ENCODE measurements around the gene LPP.

LPP gene

GRCh38 chr3:188671971-188672370 lies 518.0 kb downstream of the LPP start:
- DNase-seq (ENCODE audit: low read depth in 2 of 2), result no peak

- DNase-seq (ENCODE audit: low read depth in 2 of 2), result no peak
Measured at GRCh38 chr3:188672840-188673239, 518.9 kb downstream of the LPP start.

- DNase-seq (ENCODE audit: low read depth in 2 of 2), result no peak
Measured at GRCh38 chr3:188673646-188674186, 519.8 kb downstream of the LPP start.

GRCh38 chr3:188674595-188674994 lies 520.6 kb downstream of the LPP start:
- DNase-seq (ENCODE audit: low read depth in 2 of 2), result no peak

- DNase-seq (ENCODE audit: low read depth in 2 of 2), result no peak
Measured at GRCh38 chr3:188677344-188677743, 523.4 kb downstream of the LPP start.

- no peak for DNase-seq (ENCODE audit: low read depth in 2 of 2)
Measured at GRCh38 chr3:188680189-188680588, 526.2 kb downstream of the LPP start.

- DNase-seq (ENCODE audit: low read depth in 2 of 2), result no peak
Measured at GRCh38 chr3:188680605-188681004, 526.6 kb downstream of the LPP start.

GRCh38 chr3:188682316-188682715 lies 528.4 kb downstream of the LPP start:
- no peak for DNase-seq (ENCODE audit: low read depth in 2 of 2)

GRCh38 chr3:188683032-188683521 lies 529.1 kb downstream of the LPP start:
- DNase-seq (ENCODE audit: low read depth in 2 of 2), result peak; percentile 35 to 47

GRCh38 chr3:188684276-188684675 lies 530.3 kb downstream of the LPP start:
- DNase-seq (ENCODE audit: low read depth in 2 of 2), result no peak

GRCh38 chr3:188685789-188686188 lies 531.8 kb downstream of the LPP start:
- no peak for DNase-seq (ENCODE audit: low read depth in 2 of 2)

- DNase-seq (ENCODE audit: low read depth in 2 of 2), result no peak
Measured at GRCh38 chr3:188686324-188686723, 532.4 kb downstream of the LPP start.

- DNase-seq (ENCODE audit: low read depth in 2 of 2), result no peak
Measured at GRCh38 chr3:188687389-188687788, 533.4 kb downstream of the LPP start.

GRCh38 chr3:188689101-188689574 lies 535.2 kb downstream of the LPP start:
- no peak for DNase-seq (ENCODE audit: low read depth in 2 of 2)

GRCh38 chr3:188690064-188690463 lies 536.1 kb downstream of the LPP start:
- DNase-seq (ENCODE audit: low read depth in 2 of 2), result no peak

- DNase-seq (ENCODE audit: low read depth in 2 of 2), result no peak
Measured at GRCh38 chr3:188691004-188691403, 537.0 kb downstream of the LPP start.

- no peak for DNase-seq (ENCODE audit: low read depth in 2 of 2)
Measured at GRCh38 chr3:188691665-188692064, 537.7 kb downstream of the LPP start.

GRCh38 chr3:188692700-188693099 lies 538.7 kb downstream of the LPP start:
- DNase-seq (ENCODE audit: low read depth in 2 of 2), result no peak

- DNase-seq (ENCODE audit: low read depth in 2 of 2), result no peak
Measured at GRCh38 chr3:188693435-188693834, 539.5 kb downstream of the LPP start.

GRCh38 chr3:188695241-188695640 lies 541.3 kb downstream of the LPP start:
- no peak for DNase-seq (ENCODE audit: low read depth in 2 of 2)

- DNase-seq (ENCODE audit: low read depth in 2 of 2), result peak in 1 of 2 donors; percentile 9
Measured at GRCh38 chr3:188697127-188697526, 543.2 kb downstream of the LPP start.

- DNase-seq (ENCODE audit: low read depth in 2 of 2), result no peak
Measured at GRCh38 chr3:188698436-188698835, 544.5 kb downstream of the LPP start.

GRCh38 chr3:188700501-188700900 lies 546.5 kb downstream of the LPP start:
- DNase-seq (ENCODE audit: low read depth in 2 of 2), result peak in 1 of 2 donors; percentile 21

GRCh38 chr3:188700918-188701317 lies 547.0 kb downstream of the LPP start:
- no peak for DNase-seq (ENCODE audit: low read depth in 2 of 2)

All from stimulated activated CD4-positive, alpha-beta T cell treated with anti-CD3 and anti-CD28 coated beads, Interleukin-15, amount 100 ng/mL, for 48 hours (primary cell).